Panc1 (cell line): ENCODE results near the gene FGF2. TPM values are rescaled to one million over a fixed set of nuclear protein-coding genes. Genes with fewer than 3 reads are reported as not detected.

Source experiments
- ATAC-seq: fragments of 200-7000 bp; cut with Tn5 transposase; 2 replicates; pipeline ENCODE4 v1.9.1; 2020; ENCODE audit warnings: mild to moderate bottlenecking, moderate library complexity
- BruUV-seq: library from RNA; stranded (reverse); fragments of 400-500 nt; replicated peaks from 2 replicates; lab custom pipeline; 2021; lab: Mats Ljungman, UMichigan
- CTCF ChIA-PET: fragments of 300-600 bp; sonication (Branson Sonifier 250); formaldehyde crosslinking; loops from one replicate; lab custom pipeline; 2022; ENCODE audit warnings: antibody characterized with exemption; lab: Charles Lee
- POLR2A ChIA-PET: fragments of 300-600 bp; sonication (Branson Sonifier 250); formaldehyde crosslinking; loops from one replicate; lab custom pipeline; 2022; ENCODE audit warnings: antibody characterized with exemption; lab: Charles Lee
- DNase-seq: peaks from one replicate; pipeline ENCODE4 v3.0.0-alpha.2; 2010; ENCODE audit warnings: low read depth, low spot score
- H3K27ac ChIP-seq: 2 replicates; pipeline ENCODE4 v1.5.1; 2011; ENCODE audit warnings: mild to moderate bottlenecking, low read length, inconsistent platforms
- H3K27me3 ChIP-seq: fragments of 200-500 bp; sonication (Bioruptor generic); 2 replicates; pipeline ENCODE4 v1.6.0; 2014; ENCODE audit warnings: low read length, inconsistent platforms; ENCODE audit not compliant: control insufficient read depth, insufficient read depth
- H3K36me3 ChIP-seq: fragments of 200-500 bp; sonication (Bioruptor generic); 2 replicates; pipeline ENCODE4 v1.5.1; 2014; ENCODE audit warnings: inconsistent platforms, mild to moderate bottlenecking, low read length, moderate library complexity; ENCODE audit not compliant: control insufficient read depth, insufficient read depth
- H3K4me1 ChIP-seq: 2 replicates; pipeline ENCODE4 v1.5.1; 2011; ENCODE audit warnings: inconsistent platforms, mild to moderate bottlenecking, low read length, moderate library complexity; ENCODE audit not compliant: control insufficient read depth, insufficient read depth
- H3K4me3 ChIP-seq, 2 experiments: 2 replicates each; pipeline ENCODE4 v1.5.1; 2011 to 2012; ENCODE audit warnings: low read depth in 2 of 2, low read length in 2 of 2, mild to moderate bottlenecking in 2 of 2, inconsistent platforms in 1 of 2, moderate library complexity in 1 of 2
- H3K9me3 ChIP-seq: fragments of 200-500 bp; sonication (Bioruptor generic); 2 replicates; pipeline ENCODE4 v1.5.1; 2014; ENCODE audit warnings: low read depth, mild to moderate bottlenecking, inconsistent platforms, low read length, moderate library complexity; ENCODE audit not compliant: control insufficient read depth, insufficient read depth
- POLR2AphosphoS5 ChIP-seq: IDR thresholded peaks from 2 replicates; pipeline ENCODE4 v1.6.1; 2012; ENCODE audit warnings: mild to moderate bottlenecking, low read depth, low read length, moderate library complexity
- REST ChIP-seq, 2 experiments: IDR thresholded peaks; 2 replicates each; pipeline ENCODE4 v1.6.1; 2011 to 2012; ENCODE audit warnings: low read depth in 2 of 2, control low read depth in 1 of 2, low read length in 1 of 2, mild to moderate bottlenecking in 1 of 2, moderate library complexity in 1 of 2; ENCODE audit not compliant: insufficient read depth in 1 of 2
- SIN3A ChIP-seq: IDR thresholded peaks from 2 replicates; pipeline ENCODE4 v1.6.1; 2012; ENCODE audit warnings: low read depth, mild to moderate bottlenecking, low read length, moderate library complexity, borderline replicate concordance; ENCODE audit not compliant: insufficient read depth
- TCF7L2 ChIP-seq: IDR thresholded peaks from 2 replicates; pipeline ENCODE4 v1.6.1; 2011; ENCODE audit warnings: mild to moderate bottlenecking, low read depth, low read length, inconsistent platforms
- in situ Hi-C: cut with HindIII; loops from 2 replicates; pipeline ENCODE4 v1.10.0; 2016; ENCODE audit warnings: low sequenced_read_pairs, low pct_unique_long_range_greater_than_20kb
- intact Hi-C: fragments of 100-400 bp; cut with micrococcal nuclease; formaldehyde crosslinking; loops from one replicate; pipeline ENCODE4 v1.10.0; 2022; ENCODE audit not compliant: unreplicated experiment
- total RNA-seq: library from RNA; stranded (reverse); gene quantifications from one replicate; pipeline ENCODE4 v1.2.1, GENCODE V29; 2021; ENCODE audit not compliant: unreplicated experiment
- TF ChIP-seq, protein P1 (sequence below): fragments of 450-650 bp; IDR thresholded peaks from 2 replicates; pipeline ENCODE4 v1.5.1; 2017; ENCODE audit warnings: mild to moderate bottlenecking

The FGF2 gene
- total RNA-seq, 1 experiment from 2014 or later: 21.7 TPM

- in situ Hi-C loops: no loop called here
- CTCF ChIA-PET: interaction anchor here (0.6 kb wide), 1 partner anchor 191 kb away, joined by 3 read pairs; no protein-coding TSS in a partner anchor
Observed at GRCh38 chr4:122908223-122908622, 81.6 kb downstream of the FGF2 start.

GRCh38 chr4:122909683-122910082, 83.1 kb downstream of the FGF2 start:
- Histone ChIP-seq H3K4me3 (no peak overlapping the region), H3K36me3 (peaks cover 8% of the 10 kb centered on the region; the same call in 1 of the 2 replicates), H3K27me3 (no peaks in the 10 kb centered on the region), H3K27ac (no peak overlapping the region), H3K4me1 (peaks cover 11% of the 10 kb centered on the region; the same call in 1 of the 2 replicates), H3K9me3 (no peaks in the 10 kb centered on the region)
- BruUV-seq: no TSS peak
- intact Hi-C loops (loop anchor here (5.0 kb wide), 1 partner anchor 152 kb away; no protein-coding TSS in a partner anchor), in situ Hi-C loops (no loop called here)
- CTCF ChIA-PET: no interaction called here
- DNase-seq: no peak
- ATAC-seq: no peak
- TF ChIP-seq, protein P1, sequence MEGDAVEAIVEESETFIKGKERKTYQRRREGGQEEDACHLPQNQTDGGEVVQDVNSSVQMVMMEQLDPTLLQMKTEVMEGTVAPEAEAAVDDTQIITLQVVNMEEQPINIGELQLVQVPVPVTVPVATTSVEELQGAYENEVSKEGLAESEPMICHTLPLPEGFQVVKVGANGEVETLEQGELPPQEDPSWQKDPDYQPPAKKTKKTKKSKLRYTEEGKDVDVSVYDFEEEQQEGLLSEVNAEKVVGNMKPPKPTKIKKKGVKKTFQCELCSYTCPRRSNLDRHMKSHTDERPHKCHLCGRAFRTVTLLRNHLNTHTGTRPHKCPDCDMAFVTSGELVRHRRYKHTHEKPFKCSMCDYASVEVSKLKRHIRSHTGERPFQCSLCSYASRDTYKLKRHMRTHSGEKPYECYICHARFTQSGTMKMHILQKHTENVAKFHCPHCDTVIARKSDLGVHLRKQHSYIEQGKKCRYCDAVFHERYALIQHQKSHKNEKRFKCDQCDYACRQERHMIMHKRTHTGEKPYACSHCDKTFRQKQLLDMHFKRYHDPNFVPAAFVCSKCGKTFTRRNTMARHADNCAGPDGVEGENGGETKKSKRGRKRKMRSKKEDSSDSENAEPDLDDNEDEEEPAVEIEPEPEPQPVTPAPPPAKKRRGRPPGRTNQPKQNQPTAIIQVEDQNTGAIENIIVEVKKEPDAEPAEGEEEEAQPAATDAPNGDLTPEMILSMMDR: no peak
- TF ChIP-seq POLR2AphosphoS5: no peak
- no peak for TF ChIP-seq SIN3A
- TF ChIP-seq TCF7L2: no peak
- TF ChIP-seq REST (IDR thresholded peaks at IDR 0.05; ENCODE audit: insufficient read depth in 1 of 2, low read depth in 2 of 2, low read length in 1 of 2): no peak
- POLR2A ChIA-PET: no interaction called here

More at GRCh38 chr4:122908223-122908622, 81.6 kb downstream of the FGF2 start:
- intact Hi-C loops: no loop called here
- ATAC-seq (no peak), DNase-seq (no peak)
- Histone ChIP-seq H3K4me1 (peaks cover 4% of the 10 kb centered on the region; the same call in 1 of the 2 replicates), H3K27ac (no peak overlapping the region; the same call in 1 of the 2 replicates), H3K4me3 (no peak overlapping the region), H3K27me3 (no peaks in the 10 kb centered on the region), H3K36me3 (peaks cover 5% of the 10 kb centered on the region; the same call in 1 of the 2 replicates), H3K9me3 (no peaks in the 10 kb centered on the region)
- TF ChIP-seq SIN3A: no peak
- TF ChIP-seq, protein P1: no peak
- TF ChIP-seq REST (IDR thresholded peaks at IDR 0.05; ENCODE audit: insufficient read depth in 1 of 2, low read depth in 2 of 2, low read length in 1 of 2): no peak
- TF ChIP-seq TCF7L2: no peak
- no peak for TF ChIP-seq POLR2AphosphoS5
- no TSS peak for BruUV-seq
- POLR2A ChIA-PET: no interaction called here
